ENCODE measurements around the gene CDH8. TPM values are rescaled to one million over a fixed set of nuclear protein-coding genes. Genes with fewer than 3 reads are reported as not detected.

The CDH8 gene
- total and polyA plus RNA-seq, 2 of the 4 experiments (the other 2 are of a cell fraction) = not detected

- Histone ChIP-seq H3K14ac (replicated peaks; ENCODE audit: low read depth, low read length) (no peak overlapping the region), H3K9me3 (ENCODE audit: control insufficient read depth, insufficient read depth, low read length) (peaks cover 2% of the 10 kb centered on the region; the same call in 1 of the 2 replicates), H3K27ac (ENCODE audit: insufficient read depth, low read length) (no peak overlapping the region), H2BK15ac (ENCODE audit: low read depth, low read length) (no peak overlapping the region), H3K4me3 (ENCODE audit: insufficient read depth, low read depth, low read length) (no peak overlapping the region), H3K9ac (ENCODE audit: low read depth, low read length) (no peak overlapping the region), H3K27me3 (ENCODE audit: control insufficient read depth, insufficient read depth, low read length) (no peaks in the 10 kb centered on the region), H4K8ac (ENCODE audit: low read depth in 2 of 2, low read length in 2 of 2) (no peak overlapping the region), H3K4ac (ENCODE audit: low read depth, low read length) (no peak overlapping the region), H3K23ac (ENCODE audit: low read depth, low read length) (no peak overlapping the region), H3K36me3 (ENCODE audit: control insufficient read depth, insufficient read depth, low read length) (no peaks in the 10 kb centered on the region), H2BK120ac (ENCODE audit: low read depth, low read length) (no peak overlapping the region), H3K18ac (ENCODE audit: low read depth, low read length) (no peak overlapping the region), H4K20me1 (ENCODE audit: insufficient read depth, low read length) (no peaks in the 10 kb centered on the region), H3K56ac (ENCODE audit: extremely low read depth, insufficient read depth, low read length) (no peak overlapping the region), H2BK5ac (ENCODE audit: low read depth, low read length, poor library complexity, severe bottlenecking) (no peak overlapping the region), H2BK20ac (ENCODE audit: low read depth, low read length) (no peak overlapping the region), H3K9me1 (ENCODE audit: insufficient read depth, low read length) (no peaks in the 10 kb centered on the region), H2AK5ac (ENCODE audit: low read depth, low read length) (no peak overlapping the region), H3K4me1 (ENCODE audit: control insufficient read depth, insufficient read depth, low read length) (no peaks in the 10 kb centered on the region), H2AFZ (replicated peaks; ENCODE audit: low read length, poor library complexity) (no peak overlapping the region), H4K91ac (ENCODE audit: insufficient read depth, low read depth, low read length) (no peak overlapping the region), H2AK9ac (replicated peaks; ENCODE audit: low read depth, low read length, poor library complexity) (no peak overlapping the region), H3K4me2 (ENCODE audit: low read depth, low read length) (no peak overlapping the region), H4K5ac (ENCODE audit: low read depth, low read length) (no peak overlapping the region), H3K79me1 (ENCODE audit: low read depth in 1 of 2, low read length in 2 of 2) (no peaks in the 10 kb centered on the region)
- dilution Hi-C loops (cut with HindIII; ENCODE audit: low sequenced_read_pairs, unreplicated experiment) (no loop called here), intact Hi-C loops (cut with micrococcal nuclease) (no loop called here), in situ Hi-C loops (cut with MboI; ENCODE audit: low sequenced_read_pairs) (no loop called here)
- DNase-seq = no peak
- WGBS, 2 experiments (ENCODE audit: extremely low coverage in 2 of 2, insufficient read length in 1 of 2) = no CpG with 5 or more reads among the region's 3 CpGs
- no peak for ATAC-seq (ENCODE audit: low read depth)
- POLR2A ChIA-PET (ENCODE audit: unreplicated experiment) = no interaction called here
- TF ChIP-seq RCOR1 (IDR thresholded peaks at IDR 0.05; ENCODE audit: insufficient replicate concordance, low read length) (no peak), FOS (IDR thresholded peaks at IDR 0.05; ENCODE audit: low read depth, low read length) (no peak), SMC3 (IDR thresholded peaks at IDR 0.05; ENCODE audit: low read depth, low read length) (no peak), MAZ (IDR thresholded peaks at IDR 0.05; ENCODE audit: borderline replicate concordance, low read depth, low read length) (no peak)
- BruUV-seq (replicated peaks) = no TSS peak
- CTCF ChIA-PET = no interaction called here
Measured at GRCh38 chr16:62022688-62023087, 13.6 kb downstream of the CDH8 start.
